H7 (cell line): Measurements from ENCODE around the gene MAP3K2. TPM values are rescaled to one million over a fixed set of nuclear protein-coding genes. Genes with fewer than 3 reads are reported as not detected.

Experiments used
- DNase-seq: peaks from one replicate; pipeline ENCODE4 v3.0.0; 2012
- H3K27me3 ChIP-seq: 2 replicates; pipeline ENCODE4 v1.6.0; 2011; ENCODE audit warnings: mild to moderate bottlenecking, low read length; ENCODE audit not compliant: control insufficient read depth, insufficient read depth
- H3K36me3 ChIP-seq: replicated peaks from 2 replicates; pipeline ENCODE4 v1.5.1; 2011; ENCODE audit warnings: low read length; ENCODE audit not compliant: control insufficient read depth, insufficient read depth
- H3K4me3 ChIP-seq: 2 replicates; pipeline ENCODE4 v1.5.1; 2011; ENCODE audit warnings: low read depth, mild to moderate bottlenecking, control low read depth, low read length, moderate library complexity; ENCODE audit not compliant: insufficient read depth
- total RNA-seq: library from RNA; depleted of rRNA; stranded (reverse); fragments of >200 nt; shearing (Covaris generic); gene quantifications from 2 replicates; pipeline ENCODE4 v1.2.3, GENCODE V29; 2014; rRNA removed

MAP3K2 gene
- total RNA-seq, 1 experiment from 2014 or later, result 18.0 TPM

- no peak for DNase-seq
- no peak overlapping the region for H3K4me3 ChIP-seq
- H3K36me3 ChIP-seq, result peaks cover 16% of the 10 kb centered on the region
- H3K27me3 ChIP-seq, result no peaks in the 10 kb centered on the region
These were observed 130.9 kb downstream of the MAP3K2 start for GRCh38 chr2:127256866-127257265.

GRCh38 chr2:127256381-127256780, 131.4 kb downstream of the MAP3K2 start:
- DNase-seq, result no peak
- Histone ChIP-seq H3K4me3 (no peak overlapping the region), H3K36me3 (peaks cover 16% of the 10 kb centered on the region)

GRCh38 chr2:127255721-127256120, 132.1 kb downstream of the MAP3K2 start:
- H3K4me3 ChIP-seq, result no peak overlapping the region
- DNase-seq, result no peak
- H3K27me3 ChIP-seq, result no peaks in the 10 kb centered on the region
- peaks cover 11% of the 10 kb centered on the region for H3K36me3 ChIP-seq

More at GRCh38 chr2:127256381-127256780, 131.4 kb downstream of the MAP3K2 start:
- no peaks in the 10 kb centered on the region for H3K27me3 ChIP-seq

GRCh38 chr2:127255146-127255545, 132.6 kb downstream of the MAP3K2 start:
- no peak for DNase-seq
- peaks cover 9% of the 10 kb centered on the region for H3K36me3 ChIP-seq
- H3K4me3 ChIP-seq, result no peak overlapping the region
- no peaks in the 10 kb centered on the region for H3K27me3 ChIP-seq

GRCh38 chr2:127254386-127254981, 133.3 kb downstream of the MAP3K2 start:
- H3K27me3 ChIP-seq, result no peaks in the 10 kb centered on the region
- H3K4me3 ChIP-seq, result no peak overlapping the region
- peaks cover 6% of the 10 kb centered on the region for H3K36me3 ChIP-seq
- DNase-seq, result no peak

Other genes with a start within 250 kb of the MAP3K2 start
- gene CYP27C1, start 167.7 kb downstream of the MAP3K2 start, total RNA-seq, result 0.59 and 0.83 TPM in 2 replicates
- 38.1 and 38.4 TPM in 2 replicates for gene ERCC3, start 93.8 kb downstream of the MAP3K2 start, total RNA-seq
- gene PROC, start 30.5 kb upstream of the MAP3K2 start, total RNA-seq, result 0.31 TPM in 1 of 2 replicates, not detected in the other
- gene IWS1, start 138.5 kb upstream of the MAP3K2 start, total RNA-seq, result 66.4 and 85.8 TPM in 2 replicates
- not detected in 2 replicates for gene MYO7B, start 147.7 kb upstream of the MAP3K2 start, total RNA-seq